Left ventricle myocardium inferior (tissue), 1 donor: ENCODE data around the gene KIFC3. TPM values are rescaled to one million over a fixed set of nuclear protein-coding genes. Genes with fewer than 3 reads are reported as not detected.

Experiments used
- DNase-seq: peaks from one replicate; pipeline ENCODE4 v3.0.0-alpha.2; 2020
- H3K27ac ChIP-seq: fragments of 200-600 bp; replicated peaks from 2 replicates; pipeline ENCODE4 v1.8.0; 2021
- H3K27me3 ChIP-seq: fragments of 200-600 bp; 2 replicates; pipeline ENCODE4 v1.8.0; 2021; ENCODE audit warnings: low read depth
- H3K36me3 ChIP-seq: fragments of 200-600 bp; 2 replicates; pipeline ENCODE4 v1.8.0; 2021
- H3K4me1 ChIP-seq: fragments of 200-600 bp; 2 replicates; pipeline ENCODE4 v1.8.0; 2021
- H3K4me3 ChIP-seq: fragments of 200-600 bp; 2 replicates; pipeline ENCODE4 v1.8.0; 2021; ENCODE audit warnings: mild to moderate bottlenecking, moderate library complexity
- H3K9me3 ChIP-seq: fragments of 200-600 bp; replicated peaks from 2 replicates; pipeline ENCODE4 v1.8.0; 2021
- intact Hi-C: fragments of 100-400 bp; cut with micrococcal nuclease; formaldehyde crosslinking; loops from one replicate; pipeline ENCODE4 v1.11.0; 2022
- total RNA-seq: library from RNA; stranded (reverse); fragmentation: NEBNext Ultra II Directional; extraction: Animal tissue kit (Norgen Biotek cat#: 25700); gene quantifications from one replicate; pipeline ENCODE4 v1.2.1, GENCODE V29; 2021
- TF ChIP-seq, protein P1 (sequence below): fragments of 200-600 bp; IDR thresholded peaks from 2 replicates; pipeline ENCODE4 v1.8.0; 2021; ENCODE audit warnings: antibody characterized with exemption, mild to moderate bottlenecking, borderline replicate concordance
- donor health status: DM: no; HTN: yes; CAD: no; lungs with severe emphysema.

The KIFC3 gene
- total RNA-seq, 1 donor from 2014 or later: 63.5 TPM

GRCh38 chr16:57753448-57754353 is 48.6 kb downstream of the KIFC3 start:
- no peak overlapping the region for H3K27ac ChIP-seq
- no peaks in the 10 kb centered on the region for H3K9me3 ChIP-seq
- intact Hi-C loops: no loop called here
- TF ChIP-seq, protein P1, sequence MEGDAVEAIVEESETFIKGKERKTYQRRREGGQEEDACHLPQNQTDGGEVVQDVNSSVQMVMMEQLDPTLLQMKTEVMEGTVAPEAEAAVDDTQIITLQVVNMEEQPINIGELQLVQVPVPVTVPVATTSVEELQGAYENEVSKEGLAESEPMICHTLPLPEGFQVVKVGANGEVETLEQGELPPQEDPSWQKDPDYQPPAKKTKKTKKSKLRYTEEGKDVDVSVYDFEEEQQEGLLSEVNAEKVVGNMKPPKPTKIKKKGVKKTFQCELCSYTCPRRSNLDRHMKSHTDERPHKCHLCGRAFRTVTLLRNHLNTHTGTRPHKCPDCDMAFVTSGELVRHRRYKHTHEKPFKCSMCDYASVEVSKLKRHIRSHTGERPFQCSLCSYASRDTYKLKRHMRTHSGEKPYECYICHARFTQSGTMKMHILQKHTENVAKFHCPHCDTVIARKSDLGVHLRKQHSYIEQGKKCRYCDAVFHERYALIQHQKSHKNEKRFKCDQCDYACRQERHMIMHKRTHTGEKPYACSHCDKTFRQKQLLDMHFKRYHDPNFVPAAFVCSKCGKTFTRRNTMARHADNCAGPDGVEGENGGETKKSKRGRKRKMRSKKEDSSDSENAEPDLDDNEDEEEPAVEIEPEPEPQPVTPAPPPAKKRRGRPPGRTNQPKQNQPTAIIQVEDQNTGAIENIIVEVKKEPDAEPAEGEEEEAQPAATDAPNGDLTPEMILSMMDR: no peak
- H3K4me1 ChIP-seq: peaks cover 22% of the 10 kb centered on the region
- H3K4me3 ChIP-seq: no peak overlapping the region
- no peak for DNase-seq
- no peaks in the 10 kb centered on the region for H3K27me3 ChIP-seq
- peaks cover 47% of the 10 kb centered on the region for H3K36me3 ChIP-seq

DNA sequence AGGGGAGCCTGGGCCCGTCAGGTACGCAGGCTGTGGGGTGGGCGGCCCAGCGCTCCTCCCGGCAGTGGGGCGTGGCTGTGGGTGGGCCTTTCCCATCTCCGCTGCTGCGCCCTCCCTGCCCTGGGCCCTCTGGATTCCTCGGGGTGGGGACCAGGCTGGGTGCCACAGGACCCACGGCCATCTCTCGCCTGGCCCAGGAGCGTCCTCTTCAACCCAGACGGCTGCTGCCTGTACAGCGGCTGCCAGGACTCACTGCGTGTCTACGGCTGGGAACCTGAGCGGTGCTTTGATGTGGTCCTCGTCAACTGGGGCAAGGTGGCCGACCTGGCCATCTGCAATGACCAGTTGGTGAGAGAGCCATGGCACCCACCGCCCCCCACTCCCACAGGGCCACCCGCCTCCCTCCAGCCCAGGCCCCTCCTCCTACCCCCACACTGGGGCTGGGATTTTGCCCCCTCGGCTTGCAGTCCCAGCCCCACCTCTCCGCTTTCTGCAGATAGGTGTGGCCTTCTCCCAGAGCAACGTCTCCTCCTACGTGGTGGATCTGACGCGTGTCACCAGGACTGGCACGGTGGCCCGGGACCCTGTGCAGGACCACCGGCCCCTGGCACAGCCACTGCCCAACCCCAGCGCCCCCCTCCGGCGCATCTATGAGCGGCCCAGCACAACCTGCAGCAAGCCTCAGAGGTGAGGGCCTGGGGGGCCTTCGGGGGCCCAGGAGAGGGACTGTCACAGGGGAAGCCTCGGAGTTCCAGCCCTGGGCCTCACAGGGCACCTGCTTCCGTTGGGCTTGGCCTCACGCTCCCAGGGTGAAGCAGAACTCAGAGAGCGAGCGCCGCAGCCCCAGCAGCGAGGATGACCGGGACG is 49.5 kb downstream of the KIFC3 start:
- TF ChIP-seq, protein P1: no peak
- Histone ChIP-seq H3K27me3 (no peaks in the 10 kb centered on the region), H3K9me3 (no peaks in the 10 kb centered on the region), H3K4me3 (no peak overlapping the region), H3K4me1 (peaks cover 17% of the 10 kb centered on the region), H3K36me3 (peaks cover 47% of the 10 kb centered on the region), H3K27ac (no peak overlapping the region)
- DNase-seq: peak; percentile 7
- intact Hi-C loops: no loop called here

- Histone ChIP-seq H3K4me3 (no peak overlapping the region), H3K36me3 (peaks cover 47% of the 10 kb centered on the region), H3K27me3 (no peaks in the 10 kb centered on the region), H3K27ac (no peak overlapping the region), H3K9me3 (no peaks in the 10 kb centered on the region), H3K4me1 (peaks cover 11% of the 10 kb centered on the region)
- intact Hi-C loops: no loop called here
- no peak for DNase-seq
- TF ChIP-seq, protein P1: no peak
These were observed 50.1 kb downstream of the KIFC3 start for GRCh38 chr16:57752203-57752580.

DNA sequence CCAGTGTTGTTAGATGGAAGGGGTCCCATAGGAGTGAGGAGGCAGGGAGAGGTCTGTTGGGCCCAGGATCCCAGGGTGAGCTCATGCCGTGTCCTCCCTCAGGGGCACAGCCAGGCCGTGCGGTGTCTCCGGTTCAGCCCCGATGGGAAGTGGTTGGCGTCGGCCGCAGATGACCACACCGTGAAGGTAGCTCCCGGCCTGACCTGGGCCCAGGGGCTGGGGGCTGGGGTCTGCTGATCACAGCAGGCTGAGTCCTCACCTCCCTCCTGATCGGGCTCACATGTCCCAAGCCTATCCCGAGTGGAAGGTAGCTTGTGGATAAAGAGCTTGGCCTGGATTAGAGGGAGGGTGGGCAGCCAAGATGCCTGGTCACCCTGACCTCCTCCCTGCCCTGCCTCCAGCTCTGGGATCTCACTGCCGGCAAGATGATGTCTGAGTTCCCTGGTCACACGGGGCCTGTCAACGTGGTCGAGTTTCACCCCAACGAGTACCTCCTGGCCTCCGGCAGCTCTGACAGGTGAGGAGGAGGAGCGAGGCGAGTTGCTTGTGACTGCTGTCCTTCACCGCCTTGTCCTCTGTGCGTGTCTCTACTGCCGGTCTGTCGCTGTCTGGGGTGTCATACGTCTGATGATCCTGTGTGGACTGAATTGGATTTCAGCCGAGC is 50.6 kb downstream of the KIFC3 start:
- no peaks in the 10 kb centered on the region for H3K27me3 ChIP-seq
- intact Hi-C loops: no loop called here
- no peak overlapping the region for H3K27ac ChIP-seq
- H3K4me1 ChIP-seq: peaks cover 5% of the 10 kb centered on the region
- TF ChIP-seq, protein P1: no peak
- no peak overlapping the region for H3K4me3 ChIP-seq
- H3K9me3 ChIP-seq: no peaks in the 10 kb centered on the region
- H3K36me3 ChIP-seq: peaks cover 43% of the 10 kb centered on the region
- no peak for DNase-seq

DNA sequence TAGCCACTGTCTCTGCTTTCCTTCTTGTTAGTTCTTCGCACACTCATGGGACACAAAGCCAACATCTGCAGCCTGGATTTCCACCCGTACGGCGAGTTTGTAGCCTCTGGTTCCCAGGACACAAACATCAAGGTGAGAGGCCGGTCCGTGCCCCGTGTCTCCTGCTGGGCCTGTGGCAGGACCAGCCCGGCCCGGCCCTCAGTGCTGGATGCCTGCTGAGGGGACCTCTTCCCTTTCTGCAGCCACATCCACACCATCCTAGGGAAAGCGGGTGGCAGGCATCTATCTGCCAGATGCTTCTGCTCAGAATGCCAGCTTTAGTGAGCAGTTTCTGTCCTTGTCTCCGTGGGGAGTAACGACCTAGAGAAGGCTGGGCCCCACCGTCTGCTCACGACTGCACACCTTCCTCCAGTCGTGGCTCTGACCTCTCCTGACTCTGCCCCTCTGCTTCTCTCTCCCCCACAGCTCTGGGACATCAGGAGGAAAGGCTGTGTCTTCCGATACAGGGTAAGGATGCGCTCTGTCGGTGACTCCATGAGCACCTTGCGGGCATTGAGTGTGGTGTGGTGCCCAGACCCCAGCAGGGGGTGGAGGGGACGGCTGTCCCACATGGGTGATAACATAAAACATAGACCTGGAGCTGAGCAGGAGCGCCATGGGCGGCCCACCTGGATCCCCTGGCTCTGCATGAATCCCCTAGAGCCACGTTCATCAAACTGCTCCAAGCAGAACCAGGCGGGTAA is 51.3 kb downstream of the KIFC3 start:
- Histone ChIP-seq H3K27me3 (no peaks in the 10 kb centered on the region), H3K4me1 (no peaks in the 10 kb centered on the region), H3K36me3 (peaks cover 36% of the 10 kb centered on the region), H3K4me3 (no peak overlapping the region), H3K9me3 (no peaks in the 10 kb centered on the region), H3K27ac (no peak overlapping the region)
- intact Hi-C loops: no loop called here
- TF ChIP-seq, protein P1: no peak
- DNase-seq: no peak
